A549 (cell line): ENCODE data around the gene PRDX5.

Experiments
- BHLHE40 ChIP-seq: IDR thresholded peaks from 2 replicates; pipeline ENCODE4 v1.6.1; 2012; ENCODE audit warnings: low read depth, low read length, inconsistent platforms
- CBX2 ChIP-seq: fragments of 200-600 bp; sonication (generic); IDR thresholded peaks from 2 replicates; pipeline ENCODE4 v1.6.1; 2016; ENCODE audit warnings: low read depth, mild to moderate bottlenecking, borderline replicate concordance
- HDAC2 ChIP-seq: fragments of 200-600 bp; sonication (generic); IDR thresholded peaks from 2 replicates; pipeline ENCODE4 v1.6.1; 2016
- HEYL ChIP-seq: fragments of 250-450 bp; sonication (Bioruptor Pico); IDR thresholded peaks from 2 replicates; pipeline ENCODE4 v1.8.0; 2021; ENCODE audit warnings: mild to moderate bottlenecking, moderate library complexity
- POLR2A ChIP-seq: IDR thresholded peaks from 2 replicates; pipeline ENCODE4 v1.6.1; 2012; ENCODE audit warnings: mild to moderate bottlenecking, low read length
- POLR2AphosphoS2 ChIP-seq: conservative IDR thresholded peaks from 2 replicates; pipeline ENCODE4 v1.6.1; 2012; ENCODE audit warnings: low read length, improper control_type of control experiment, inconsistent platforms
- RAD21 ChIP-seq, 2 experiments: fragments of >200 bp in 1 of 2; sonication (Bioruptor Twin) in 1 of 2; formaldehyde crosslinking in 1 of 2; IDR thresholded peaks in 1 of 2; conservative IDR thresholded peaks in 1 of 2; 2 replicates in 1 of 2; 3 replicates in 1 of 2; pipeline ENCODE4 v1.6.1; 2012 to 2018; ENCODE audit warnings: inconsistent platforms in 1 of 2
- SMC3 ChIP-seq: fragments of >200 bp; sonication (Bioruptor Twin); formaldehyde crosslinking; IDR thresholded peaks from 3 replicates; pipeline ENCODE4 v1.6.1; 2018; ENCODE audit warnings: inconsistent platforms
- ZFP36 ChIP-seq: fragments of 450-650 bp; IDR thresholded peaks from 2 replicates; pipeline ENCODE4 v1.6.1; 2014; ENCODE audit warnings: borderline replicate concordance; ENCODE audit not compliant: partially characterized antibody
- TF ChIP-seq, protein P1 (sequence below): fragments of >200 bp; sonication (Bioruptor Twin); formaldehyde crosslinking; IDR thresholded peaks from 3 replicates; pipeline ENCODE4 v1.5.1; 2016
- TF ChIP-seq, protein P2 (sequence below): IDR thresholded peaks from 2 replicates; pipeline ENCODE4 v1.6.1; 2012
- TF ChIP-seq, protein P3 (sequence below): IDR thresholded peaks from 2 replicates; pipeline ENCODE4 v1.6.1; 2012; ENCODE audit warnings: low read depth, borderline replicate concordance
- TF ChIP-seq, protein P4 (sequence below): fragments of 200-600 bp; sonication (generic); IDR thresholded peaks from 2 replicates; pipeline ENCODE4 v1.6.1; 2016; ENCODE audit warnings: antibody characterized with exemption, mild to moderate bottlenecking, moderate library complexity
- TF ChIP-seq, protein P5 (sequence below): fragments of 450-650 bp; IDR thresholded peaks from 2 replicates; pipeline ENCODE4 v1.6.1; 2014; ENCODE audit warnings: antibody characterized with exemption

DNA sequence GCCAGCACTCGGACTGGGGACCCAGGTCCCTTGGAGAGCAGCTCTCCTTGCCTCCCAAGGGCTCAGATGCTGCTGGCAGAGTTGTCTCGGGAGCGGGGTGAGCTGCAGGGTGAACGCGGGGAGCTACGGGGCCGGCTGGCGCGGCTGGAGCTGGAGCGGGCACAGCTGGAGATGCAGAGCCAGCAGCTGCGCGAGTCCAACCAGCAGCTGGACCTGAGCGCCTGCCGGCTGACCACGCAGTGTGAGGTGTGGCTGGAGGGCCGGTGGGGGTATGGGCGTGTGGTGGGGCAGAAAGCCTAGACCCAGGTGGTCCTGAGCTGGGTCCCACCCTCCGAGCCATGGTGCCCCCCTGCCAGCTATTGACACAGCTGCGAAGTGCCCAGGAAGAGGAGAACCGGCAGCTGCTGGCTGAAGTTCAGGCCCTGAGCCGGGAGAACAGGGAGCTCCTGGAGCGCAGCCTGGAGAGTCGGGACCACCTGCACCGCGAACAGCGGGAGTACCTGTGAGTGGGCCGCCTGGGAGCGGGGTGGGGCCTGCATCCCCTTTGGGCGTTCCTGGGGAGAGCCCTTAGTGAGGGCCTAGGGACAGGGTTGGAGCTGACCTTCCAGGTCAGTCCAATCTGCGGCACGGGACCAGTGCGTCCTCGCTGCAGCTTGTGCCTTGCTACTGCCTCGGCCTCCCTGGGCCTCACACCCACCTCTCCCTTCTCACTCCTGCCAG lies 35.2 kb downstream of the PRDX5 start:
- TF ChIP-seq, protein P1, sequence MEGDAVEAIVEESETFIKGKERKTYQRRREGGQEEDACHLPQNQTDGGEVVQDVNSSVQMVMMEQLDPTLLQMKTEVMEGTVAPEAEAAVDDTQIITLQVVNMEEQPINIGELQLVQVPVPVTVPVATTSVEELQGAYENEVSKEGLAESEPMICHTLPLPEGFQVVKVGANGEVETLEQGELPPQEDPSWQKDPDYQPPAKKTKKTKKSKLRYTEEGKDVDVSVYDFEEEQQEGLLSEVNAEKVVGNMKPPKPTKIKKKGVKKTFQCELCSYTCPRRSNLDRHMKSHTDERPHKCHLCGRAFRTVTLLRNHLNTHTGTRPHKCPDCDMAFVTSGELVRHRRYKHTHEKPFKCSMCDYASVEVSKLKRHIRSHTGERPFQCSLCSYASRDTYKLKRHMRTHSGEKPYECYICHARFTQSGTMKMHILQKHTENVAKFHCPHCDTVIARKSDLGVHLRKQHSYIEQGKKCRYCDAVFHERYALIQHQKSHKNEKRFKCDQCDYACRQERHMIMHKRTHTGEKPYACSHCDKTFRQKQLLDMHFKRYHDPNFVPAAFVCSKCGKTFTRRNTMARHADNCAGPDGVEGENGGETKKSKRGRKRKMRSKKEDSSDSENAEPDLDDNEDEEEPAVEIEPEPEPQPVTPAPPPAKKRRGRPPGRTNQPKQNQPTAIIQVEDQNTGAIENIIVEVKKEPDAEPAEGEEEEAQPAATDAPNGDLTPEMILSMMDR: no peak
- no peak for TF ChIP-seq HEYL (CRISPR knock-in tag)
- no peak for TF ChIP-seq POLR2A
- TF ChIP-seq, protein P2, sequence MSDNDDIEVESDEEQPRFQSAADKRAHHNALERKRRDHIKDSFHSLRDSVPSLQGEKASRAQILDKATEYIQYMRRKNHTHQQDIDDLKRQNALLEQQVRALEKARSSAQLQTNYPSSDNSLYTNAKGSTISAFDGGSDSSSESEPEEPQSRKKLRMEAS: no peak
- TF ChIP-seq BHLHE40: no peak
- TF ChIP-seq, protein P3, sequence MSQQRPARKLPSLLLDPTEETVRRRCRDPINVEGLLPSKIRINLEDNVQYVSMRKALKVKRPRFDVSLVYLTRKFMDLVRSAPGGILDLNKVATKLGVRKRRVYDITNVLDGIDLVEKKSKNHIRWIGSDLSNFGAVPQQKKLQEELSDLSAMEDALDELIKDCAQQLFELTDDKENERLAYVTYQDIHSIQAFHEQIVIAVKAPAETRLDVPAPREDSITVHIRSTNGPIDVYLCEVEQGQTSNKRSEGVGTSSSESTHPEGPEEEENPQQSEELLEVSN: no peak
- TF ChIP-seq SMC3: no peak
- TF ChIP-seq POLR2AphosphoS2: no peak
- TF ChIP-seq, protein P4, sequence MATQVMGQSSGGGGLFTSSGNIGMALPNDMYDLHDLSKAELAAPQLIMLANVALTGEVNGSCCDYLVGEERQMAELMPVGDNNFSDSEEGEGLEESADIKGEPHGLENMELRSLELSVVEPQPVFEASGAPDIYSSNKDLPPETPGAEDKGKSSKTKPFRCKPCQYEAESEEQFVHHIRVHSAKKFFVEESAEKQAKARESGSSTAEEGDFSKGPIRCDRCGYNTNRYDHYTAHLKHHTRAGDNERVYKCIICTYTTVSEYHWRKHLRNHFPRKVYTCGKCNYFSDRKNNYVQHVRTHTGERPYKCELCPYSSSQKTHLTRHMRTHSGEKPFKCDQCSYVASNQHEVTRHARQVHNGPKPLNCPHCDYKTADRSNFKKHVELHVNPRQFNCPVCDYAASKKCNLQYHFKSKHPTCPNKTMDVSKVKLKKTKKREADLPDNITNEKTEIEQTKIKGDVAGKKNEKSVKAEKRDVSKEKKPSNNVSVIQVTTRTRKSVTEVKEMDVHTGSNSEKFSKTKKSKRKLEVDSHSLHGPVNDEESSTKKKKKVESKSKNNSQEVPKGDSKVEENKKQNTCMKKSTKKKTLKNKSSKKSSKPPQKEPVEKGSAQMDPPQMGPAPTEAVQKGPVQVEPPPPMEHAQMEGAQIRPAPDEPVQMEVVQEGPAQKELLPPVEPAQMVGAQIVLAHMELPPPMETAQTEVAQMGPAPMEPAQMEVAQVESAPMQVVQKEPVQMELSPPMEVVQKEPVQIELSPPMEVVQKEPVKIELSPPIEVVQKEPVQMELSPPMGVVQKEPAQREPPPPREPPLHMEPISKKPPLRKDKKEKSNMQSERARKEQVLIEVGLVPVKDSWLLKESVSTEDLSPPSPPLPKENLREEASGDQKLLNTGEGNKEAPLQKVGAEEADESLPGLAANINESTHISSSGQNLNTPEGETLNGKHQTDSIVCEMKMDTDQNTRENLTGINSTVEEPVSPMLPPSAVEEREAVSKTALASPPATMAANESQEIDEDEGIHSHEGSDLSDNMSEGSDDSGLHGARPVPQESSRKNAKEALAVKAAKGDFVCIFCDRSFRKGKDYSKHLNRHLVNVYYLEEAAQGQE: no peak
- no peak for TF ChIP-seq CBX2
- TF ChIP-seq, protein P5, sequence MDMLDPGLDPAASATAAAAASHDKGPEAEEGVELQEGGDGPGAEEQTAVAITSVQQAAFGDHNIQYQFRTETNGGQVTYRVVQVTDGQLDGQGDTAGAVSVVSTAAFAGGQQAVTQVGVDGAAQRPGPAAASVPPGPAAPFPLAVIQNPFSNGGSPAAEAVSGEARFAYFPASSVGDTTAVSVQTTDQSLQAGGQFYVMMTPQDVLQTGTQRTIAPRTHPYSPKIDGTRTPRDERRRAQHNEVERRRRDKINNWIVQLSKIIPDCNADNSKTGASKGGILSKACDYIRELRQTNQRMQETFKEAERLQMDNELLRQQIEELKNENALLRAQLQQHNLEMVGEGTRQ: no peak
- TF ChIP-seq RAD21 (conservative IDR thresholded peaks at IDR 0.05 in 1 of 2, IDR thresholded peaks at IDR 0.05 in 1 of 2): no peak
- no peak for TF ChIP-seq HDAC2
- no peak for TF ChIP-seq ZFP36
